Measurements from ENCODE around the gene SLC34A1.

Gene SLC34A1

GRCh38 chr5:177357146-177357458 is 27.1 kb upstream of the SLC34A1 start:
- Histone ChIP-seq H3K9me2 (replicated peaks; ENCODE audit: insufficient read depth, low read length) (no peaks in the 10 kb centered on the region), H3F3A (ENCODE audit: insufficient read depth) (peaks cover 14% of the 10 kb centered on the region), H3K27me3 (ENCODE audit: low read length) (no peaks in the 10 kb centered on the region), H3K4me2 (ENCODE audit: low read depth, low read length, poor library complexity, severe bottlenecking) (peak overlapping the region; percentile 89), H3K9ac (ENCODE audit: low read length) (peak overlapping the region; percentile 66), H3K9me3 (ENCODE audit: insufficient read depth, low read length) (no peaks in the 10 kb centered on the region), H2AFZ (ENCODE audit: low read depth, low read length, severe bottlenecking) (no peak overlapping the region), H4K20me1 (ENCODE audit: low read depth, low read length) (no peaks in the 10 kb centered on the region), H3K27ac (ENCODE audit: low read depth, low read length) (no peak overlapping the region), H3K36me3 (ENCODE audit: low read length) (no peaks in the 10 kb centered on the region), H3K79me2 (ENCODE audit: insufficient read depth, low read length) (no peaks in the 10 kb centered on the region), H3K4me3 (ENCODE audit: insufficient read depth, low read length, poor library complexity, severe bottlenecking) (peak overlapping the region; percentile 59)
- TF ChIP-seq CTCF (IDR thresholded peaks at IDR 0.05; ENCODE audit: insufficient read depth, low read length, poor library complexity, severe bottlenecking) (no peak), EZH2phosphoT487 (conservative IDR thresholded peaks at IDR 0.05; ENCODE audit: low read length) (no peak)

- H3K79me2 ChIP-seq (ENCODE audit: insufficient read depth, low read length): no peaks in the 10 kb centered on the region
- H3K9me2 ChIP-seq (replicated peaks; ENCODE audit: insufficient read depth, low read length): no peaks in the 10 kb centered on the region
- peak within 1 kb of the TSS; percentile 89 for H3K4me2 ChIP-seq (ENCODE audit: low read depth, low read length, poor library complexity, severe bottlenecking)
- H3K27me3 ChIP-seq (ENCODE audit: low read length): no peaks in the 10 kb centered on the region
- peak within 1 kb of the TSS; percentile 58 for H3K27ac ChIP-seq (ENCODE audit: low read depth, low read length)
- H4K20me1 ChIP-seq (ENCODE audit: low read depth, low read length): no peaks in the 10 kb centered on the region
- H3K9ac ChIP-seq (ENCODE audit: low read length): peak within 1 kb of the TSS; percentile 66
- peak within 1 kb of the TSS; percentile 66 for H2AFZ ChIP-seq (ENCODE audit: low read depth, low read length, severe bottlenecking)
- H3F3A ChIP-seq (ENCODE audit: insufficient read depth): peaks cover 17% of the 10 kb centered on the region
- H3K4me3 ChIP-seq (ENCODE audit: insufficient read depth, low read length, poor library complexity, severe bottlenecking): peak within 1 kb of the TSS; percentile 59
- TF ChIP-seq EZH2phosphoT487 (conservative IDR thresholded peaks at IDR 0.05; ENCODE audit: low read length) (no peak), CTCF (IDR thresholded peaks at IDR 0.05; ENCODE audit: insufficient read depth, low read length, poor library complexity, severe bottlenecking) (no peak)
- H3K36me3 ChIP-seq (ENCODE audit: low read length): no peaks in the 10 kb centered on the region
- no peaks in the 10 kb centered on the region for H3K9me3 ChIP-seq (ENCODE audit: insufficient read depth, low read length)
Observed at GRCh38 chr5:177357459-177358351, 26.5 kb upstream of the SLC34A1 start, which contains the start of gene RGS14. Gene RGS14, plus strand, starts transcription at chr5:177357924. Its CDS starts 101 bp downstream, at chr5:177358025.

GRCh38 chr5:177358370-177358819 is 25.8 kb upstream of the SLC34A1 start:
- Histone ChIP-seq H3K9ac (ENCODE audit: low read length) (peak overlapping the region; percentile 66), H3K4me3 (ENCODE audit: insufficient read depth, low read length, poor library complexity, severe bottlenecking) (peak overlapping the region; percentile 59)

More at GRCh38 chr5:177358370-177358819, 25.8 kb upstream of the SLC34A1 start:
- H3F3A ChIP-seq (ENCODE audit: insufficient read depth): peaks cover 17% of the 10 kb centered on the region
- H3K9me3 ChIP-seq (ENCODE audit: insufficient read depth, low read length): no peaks in the 10 kb centered on the region
- no peaks in the 10 kb centered on the region for H3K36me3 ChIP-seq (ENCODE audit: low read length)
- no peaks in the 10 kb centered on the region for H3K79me2 ChIP-seq (ENCODE audit: insufficient read depth, low read length)
- H2AFZ ChIP-seq (ENCODE audit: low read depth, low read length, severe bottlenecking): no peak overlapping the region
- H3K9me2 ChIP-seq (replicated peaks; ENCODE audit: insufficient read depth, low read length): no peaks in the 10 kb centered on the region
- TF ChIP-seq EZH2phosphoT487 (conservative IDR thresholded peaks at IDR 0.05; ENCODE audit: low read length): no peak
- TF ChIP-seq CTCF (IDR thresholded peaks at IDR 0.05; ENCODE audit: insufficient read depth, low read length, poor library complexity, severe bottlenecking): no peak
- no peaks in the 10 kb centered on the region for H4K20me1 ChIP-seq (ENCODE audit: low read depth, low read length)
- no peaks in the 10 kb centered on the region for H3K27me3 ChIP-seq (ENCODE audit: low read length)
- peak overlapping the region; percentile 58 for H3K27ac ChIP-seq (ENCODE audit: low read depth, low read length)
- H3K4me2 ChIP-seq (ENCODE audit: low read depth, low read length, poor library complexity, severe bottlenecking): peak overlapping the region; percentile 89

Measured in SU-DHL-6 (cell line).